A549 treated with Mapracorat at 1 μM for 4 hours (cell line): Measurements from ENCODE around the gene REPS1. TPM values are rescaled to one million over a fixed set of nuclear protein-coding genes. Genes with fewer than 3 reads are reported as not detected.

Experiments used
- total RNA-seq: library from RNA; stranded (reverse); fragments of 200-300 nt; extraction: Qiagen RNA extraction; gene quantifications from 5 replicates; pipeline ENCODE4 v1.2.3, GENCODE V29; 2022

Gene REPS1
- total RNA-seq, result 23.9 to 25.8 TPM (median 24.3 TPM) in 5 replicates

GRCh38 chr6:138987643-138988468, at the start of gene REPS1:
Gene REPS1, minus strand, starts transcription at chr6:138988253. Its CDS starts 571 bp downstream, at chr6:138987682.

GRCh38 chr6:139028658-139029469, 40.8 kb upstream of the REPS1 start, which contains the start of gene ABRACL:
Gene ABRACL, plus strand, starts transcription at chr6:139028745. Its CDS starts 5,416 bp downstream, at chr6:139034161.

Other genes starting within 250 kb of the REPS1 start
- 11.8 to 14.3 TPM (median 13.3 TPM) in 5 replicates for gene CCDC28A, start 214.5 kb downstream of the REPS1 start, total RNA-seq
- gene ECT2L, start 192.2 kb downstream of the REPS1 start, total RNA-seq, result not detected in 5 replicates
- 43.5 to 62.9 TPM (median 47.6 TPM) in 5 replicates for gene ABRACL, start 40.5 kb upstream of the REPS1 start, total RNA-seq
- gene HECA, start 146.8 kb upstream of the REPS1 start, total RNA-seq, result 1.3 to 2.1 TPM (median 1.9 TPM) in 5 replicates